GM12878 (cell line): Measurements from ENCODE around the gene HPS5. TPM values are rescaled to one million over a fixed set of nuclear protein-coding genes. Genes with fewer than 3 reads are reported as not detected.

Experiments used
- ATAC-seq: fragments of 200-7000 bp; cut with Tn5 transposase; 3 replicates; pipeline ENCODE4 v1.9.1; 2020; ENCODE audit warnings: mild to moderate bottlenecking, moderate library complexity
- BruUV-seq: library from RNA; stranded (reverse); fragments of 400-500 nt; replicated peaks from 2 replicates; lab custom pipeline; 2021; lab: Mats Ljungman, UMichigan
- CTCF ChIA-PET: fragments of 300-600 bp; sonication (Branson Sonifier 250); formaldehyde crosslinking; extraction: SDS; loops from one replicate; lab custom pipeline; 2021; ENCODE audit warnings: inconsistent platforms; lab: Yijun Ruan, JAX
- POLR2A ChIA-PET: fragments of 350-600 bp; formaldehyde crosslinking; extraction: SDS; loops from one replicate; lab custom pipeline; 2021; ENCODE audit warnings: inconsistent platforms; lab: Charles Lee
- RAD21 ChIA-PET: fragments of 300-600 bp; sonication (Branson Sonifier 250); formaldehyde crosslinking; loops from one replicate; lab custom pipeline; 2023; ENCODE audit warnings: antibody characterized with exemption; ENCODE audit not compliant: unreplicated experiment; lab: Charles Lee
- SMC1A ChIA-PET: fragments of 300-600 bp; sonication (Branson Sonifier 250); formaldehyde crosslinking; loops from one replicate; lab custom pipeline; 2023; ENCODE audit not compliant: unreplicated experiment, uncharacterized antibody; lab: Charles Lee
- DNase-seq: peaks from one replicate; pipeline ENCODE4 v3.0.0-alpha.2; 2011; ENCODE audit warnings: low read depth, low spot score
- FAIRE-seq: peaks from 3 replicates; lab custom pipeline; 2011; peaks lifted over from hg19 to GRCh38; lab: Jason Lieb, UNC
- H2AFZ ChIP-seq: 2 replicates; pipeline ENCODE4 v1.6.0; 2011; ENCODE audit warnings: low read depth, low read length, control low read depth; ENCODE audit not compliant: control insufficient read depth
- H3K27ac ChIP-seq: 2 replicates; pipeline ENCODE4 v1.5.1; 2011; ENCODE audit warnings: control low read depth; ENCODE audit not compliant: control insufficient read depth, insufficient read depth
- H3K27me3 ChIP-seq, 2 experiments: replicated peaks in 1 of 2; 2 replicates each; pipeline versions ENCODE4 v1.6.0 to v1.6.1; 2011; ENCODE audit warnings: low read length in 1 of 2; ENCODE audit not compliant: control insufficient read depth in 2 of 2, insufficient read depth in 2 of 2
- H3K36me3 ChIP-seq, 2 experiments: 2 replicates each; pipeline ENCODE4 v1.5.1; 2011; ENCODE audit warnings: low read length in 1 of 2; ENCODE audit not compliant: control insufficient read depth in 2 of 2, insufficient read depth in 2 of 2
- H3K4me1 ChIP-seq: 2 replicates; pipeline ENCODE4 v1.6.1; 2011; ENCODE audit warnings: mild to moderate bottlenecking, low read length, moderate library complexity, mixed read lengths; ENCODE audit not compliant: control insufficient read depth, insufficient read depth
- H3K4me2 ChIP-seq: 2 replicates; pipeline ENCODE4 v1.6.0; 2011; ENCODE audit warnings: control low read depth; ENCODE audit not compliant: control insufficient read depth, insufficient read depth
- H3K4me3 ChIP-seq: fragments of 200-600 bp; sonication (generic); 2 replicates; pipeline ENCODE4 v1.5.1; 2016
- H3K79me2 ChIP-seq: 2 replicates; pipeline ENCODE4 v1.6.0; 2011; ENCODE audit warnings: low read length; ENCODE audit not compliant: control insufficient read depth, insufficient read depth
- H3K9ac ChIP-seq: 2 replicates; pipeline ENCODE4 v1.8.0; 2011; ENCODE audit warnings: low read length, control low read depth, mixed read lengths; ENCODE audit not compliant: control insufficient read depth, insufficient read depth
- H3K9me3 ChIP-seq: replicated peaks from 3 replicates; pipeline ENCODE4 v1.5.1; 2011; ENCODE audit warnings: mild to moderate bottlenecking, low read length; ENCODE audit not compliant: control insufficient read depth, insufficient read depth
- H4K20me1 ChIP-seq: 2 replicates; pipeline ENCODE4 v1.6.0; 2011; ENCODE audit not compliant: control insufficient read depth, insufficient read depth
- FOXK2 ChIP-seq: fragments of 450-650 bp; IDR thresholded peaks from 2 replicates; pipeline ENCODE4 v1.6.1; 2017; ENCODE audit warnings: mild to moderate bottlenecking, moderate library complexity
- FOXM1 ChIP-seq: IDR thresholded peaks from 2 replicates; pipeline ENCODE4 v1.6.1; 2012; ENCODE audit warnings: low read depth, mild to moderate bottlenecking, inconsistent platforms, low read length, moderate library complexity
- IRF5 ChIP-seq: fragments of 450-650 bp; IDR thresholded peaks from 2 replicates; pipeline ENCODE4 v1.6.1; 2017; ENCODE audit warnings: borderline replicate concordance
- KAT2A ChIP-seq: conservative IDR thresholded peaks from 2 replicates; pipeline ENCODE4 v1.6.1; 2011; ENCODE audit warnings: low read depth, low read length; ENCODE audit not compliant: control insufficient read depth
- MEF2B ChIP-seq: fragments of 450-650 bp; IDR thresholded peaks from 2 replicates; pipeline ENCODE4 v1.6.1; 2018; ENCODE audit warnings: mild to moderate bottlenecking, moderate library complexity; ENCODE audit not compliant: partially characterized antibody, poor library complexity, severe bottlenecking
- MYB ChIP-seq: fragments of 150-350 bp; IDR thresholded peaks from 2 replicates; pipeline ENCODE4 v1.6.1; 2014; ENCODE audit warnings: mild to moderate bottlenecking, low read depth, low read length, borderline replicate concordance
- NR2F1 ChIP-seq: fragments of 450-650 bp; conservative IDR thresholded peaks from 2 replicates; pipeline ENCODE4 v1.6.1; 2017; ENCODE audit warnings: mild to moderate bottlenecking
- PAX8 ChIP-seq: fragments of 450-650 bp; IDR thresholded peaks from 2 replicates; pipeline ENCODE4 v1.6.1; 2017; ENCODE audit warnings: mild to moderate bottlenecking, moderate library complexity
- POLR2A ChIP-seq: IDR thresholded peaks from 2 replicates; pipeline ENCODE4 v1.6.1; 2011; ENCODE audit warnings: low read depth, mild to moderate bottlenecking, low read length
- RAD51 ChIP-seq: fragments of 450-650 bp; IDR thresholded peaks from 2 replicates; pipeline ENCODE4 v1.6.1; 2016; ENCODE audit warnings: moderate library complexity, mild to moderate bottlenecking, inconsistent platforms
- RUNX3 ChIP-seq: IDR thresholded peaks from 2 replicates; pipeline ENCODE4 v1.6.1; 2012; ENCODE audit warnings: low read length, inconsistent platforms
- STAT3 ChIP-seq: IDR thresholded peaks from 2 replicates; pipeline ENCODE4 v1.6.1; 2011; ENCODE audit warnings: low read depth, low read length, improper control_type of control experiment
- TBL1XR1 ChIP-seq: IDR thresholded peaks from 2 replicates; pipeline ENCODE4 v1.6.1; 2012; ENCODE audit warnings: low read depth, low read length, improper control_type of control experiment
- ZNF217 ChIP-seq: fragments of 450-650 bp; IDR thresholded peaks from 2 replicates; pipeline ENCODE4 v1.6.1; 2017; ENCODE audit warnings: antibody characterized with exemption, mild to moderate bottlenecking
- WGBS: methylation state at CpG from one replicate; pipeline ENCODE4 v1.1.6; 2016; ENCODE audit warnings: low lambda C conversion rate; ENCODE audit not compliant: insufficient replicate concordance, insufficient coverage; ENCODE audit errors: missing lambda C conversion rate; 5-methylcytosine and 5-hydroxymethylcytosine counted together
- in situ Hi-C: fragments of 300-500 bp; cut with MboI; formaldehyde crosslinking; loops from 9 replicates; pipeline ENCODE4 v1.14.3; 2018; ENCODE audit warnings: mixed read lengths
- intact Hi-C: fragments of 100-400 bp; cut with micrococcal nuclease; formaldehyde crosslinking; loops from one replicate; pipeline ENCODE4 v1.14.2; 2022; ENCODE audit not compliant: unreplicated experiment
- polyA plus RNA-seq, 11 experiments: library from polyadenylated mRNA; depleted of rRNA in 4 of 11; unstranded in 6 of 11; stranded (reverse) in 5 of 11; fragments of >200 nt; fragmentation: Nextera tagmentation in 4 of 11; fragmentation: Illumina TruSeq in 1 of 11; extraction: Ambion mirVana in 4 of 11; extraction: Trizol in 1 of 11; gene quantifications; 1 replicate in 1 of 11; 2 replicates in 10 of 11; pipeline versions ENCODE4 v1.2.1 to v1.2.3, GENCODE V29; 2011 to 2016; ENCODE audit warnings: inconsistent platforms in 2 of 11, missing spikeins in 2 of 11, low read depth in 1 of 11
- total RNA-seq, 4 experiments: library from RNA; depleted of rRNA in 3 of 4; stranded (reverse); fragments of >200 nt in 3 of 4; fragmentation: Illumina TruSeq in 1 of 4; extraction: Trizol in 1 of 4; gene quantifications; 2 replicates each; pipeline versions ENCODE4 v1.2.1 to v1.2.3, GENCODE V29; 2013 to 2021
- TF ChIP-seq, protein P1 (sequence below): fragments of 450-650 bp; IDR thresholded peaks from 2 replicates; pipeline ENCODE4 v1.6.1; 2016; ENCODE audit warnings: mild to moderate bottlenecking

Gene HPS5
- total and polyA plus RNA-seq, 10 of the 15 experiments (the other 5 are each of a cell fraction or from before 2014, with no cell fraction given) = 11.9 to 32.6 (median 23.5) TPM

DNA sequence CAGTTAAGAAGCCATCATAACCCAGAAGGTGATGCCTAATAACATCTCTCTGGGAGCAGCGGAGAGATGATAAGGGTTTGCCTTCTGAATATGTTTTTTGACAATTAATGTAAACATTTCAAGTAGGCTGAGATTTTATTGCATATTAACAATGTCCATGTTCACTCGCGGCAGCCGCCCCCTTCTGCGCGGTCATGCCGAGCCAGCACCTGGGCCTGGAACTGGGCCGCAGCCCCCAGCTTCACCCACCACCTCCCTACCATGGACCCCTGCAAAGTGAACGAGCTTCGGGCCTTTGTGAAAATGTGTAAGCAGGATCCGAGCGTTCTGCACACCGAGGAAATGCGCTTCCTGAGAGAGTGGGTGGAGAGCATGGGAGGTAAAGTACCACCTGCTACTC lies 60.2 kb downstream of the HPS5 start:
- Histone ChIP-seq H3K9ac (no peak overlapping the region), H4K20me1 (no peaks in the 10 kb centered on the region), H3K4me2 (no peak overlapping the region), H2AFZ (no peak overlapping the region), H3K9me3 (no peaks in the 10 kb centered on the region), H3K27ac (no peak overlapping the region), H3K4me3 (no peak overlapping the region), H3K27me3 (no peaks in the 10 kb centered on the region), H3K79me2 (no peaks in the 10 kb centered on the region), H3K36me3 (no peaks in the 10 kb centered on the region), H3K4me1 (peaks cover 10% of the 10 kb centered on the region)
- no peak for DNase-seq
- in situ Hi-C loops = no loop called here
- 97% methylated on average over 14 of the region's 14 CpGs for WGBS
- intact Hi-C loops = no loop called here
- no peak for FAIRE-seq
- ATAC-seq = no peak
- ChIA-PET RAD21 (no interaction called here), POLR2A (no interaction called here), CTCF (no interaction called here), SMC1A (no interaction called here)
- no TSS peak for BruUV-seq
- TF ChIP-seq MYB (no peak), FOXM1 (no peak)

DNA sequence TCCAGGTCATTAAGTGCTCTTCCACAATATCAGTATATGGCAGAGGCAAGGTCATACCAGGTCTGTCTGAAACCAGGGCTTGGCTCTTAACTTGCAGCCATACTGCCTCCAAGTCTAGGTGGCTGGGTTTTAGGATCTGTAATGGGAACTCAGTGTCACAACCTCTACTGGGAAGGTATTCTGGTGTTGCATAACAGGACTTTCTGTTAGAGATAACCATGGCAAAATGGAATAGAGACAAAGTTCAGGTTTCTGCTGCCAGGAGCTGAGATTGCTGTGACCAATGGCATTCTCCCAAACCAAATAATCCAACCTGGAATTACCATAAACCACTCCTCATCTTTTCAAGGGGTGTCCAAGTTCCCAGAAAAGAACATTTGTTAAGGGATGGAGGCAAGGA lies 62.7 kb downstream of the HPS5 start:
- Histone ChIP-seq H3K4me1 (peaks cover 8% of the 10 kb centered on the region), H3K9ac (no peak overlapping the region), H3K79me2 (no peaks in the 10 kb centered on the region), H3K27me3 (no peaks in the 10 kb centered on the region), H3K27ac (no peak overlapping the region), H4K20me1 (no peaks in the 10 kb centered on the region), H3K36me3 (no peaks in the 10 kb centered on the region), H3K9me3 (no peaks in the 10 kb centered on the region), H2AFZ (no peak overlapping the region), H3K4me3 (no peak overlapping the region), H3K4me2 (no peak overlapping the region)
- in situ Hi-C loops = no loop called here
- ChIA-PET RAD21 (no interaction called here), SMC1A (interaction anchor here (0.7 to 0.9 kb wide), 2 partner anchors 30 to 57 kb away, joined by 3 read pairs; no protein-coding TSS in a partner anchor), CTCF (interaction anchor here (1.0 kb wide), 1 partner anchor 18 kb away, joined by 3 read pairs; no protein-coding TSS in a partner anchor), POLR2A (no interaction called here)
- BruUV-seq = no TSS peak
- TF ChIP-seq IRF5 (no peak), FOXK2 (no peak), MEF2B (no peak), ZNF217 (no peak), POLR2A (no peak), NR2F1 (no peak), STAT3 (no peak), KAT2A (no peak), TBL1XR1 (no peak), RUNX3 (no peak), PAX8 (no peak), RAD51 (no peak)
- TF ChIP-seq, protein P1, sequence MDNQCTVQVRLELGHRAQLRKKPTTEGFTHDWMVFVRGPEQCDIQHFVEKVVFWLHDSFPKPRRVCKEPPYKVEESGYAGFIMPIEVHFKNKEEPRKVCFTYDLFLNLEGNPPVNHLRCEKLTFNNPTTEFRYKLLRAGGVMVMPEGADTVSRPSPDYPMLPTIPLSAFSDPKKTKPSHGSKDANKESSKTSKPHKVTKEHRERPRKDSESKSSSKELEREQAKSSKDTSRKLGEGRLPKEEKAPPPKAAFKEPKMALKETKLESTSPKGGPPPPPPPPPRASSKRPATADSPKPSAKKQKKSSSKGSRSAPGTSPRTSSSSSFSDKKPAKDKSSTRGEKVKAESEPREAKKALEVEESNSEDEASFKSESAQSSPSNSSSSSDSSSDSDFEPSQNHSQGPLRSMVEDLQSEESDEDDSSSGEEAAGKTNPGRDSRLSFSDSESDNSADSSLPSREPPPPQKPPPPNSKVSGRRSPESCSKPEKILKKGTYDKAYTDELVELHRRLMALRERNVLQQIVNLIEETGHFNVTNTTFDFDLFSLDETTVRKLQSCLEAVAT = no peak
- no peak for DNase-seq
- FAIRE-seq = no peak
- no peak for ATAC-seq
- intact Hi-C loops = no loop called here
